DOHH2 (cell line): ENCODE results near the gene NOP16.

Experiments
- H3F3A ChIP-seq: fragments of 200-600 bp; sonication (generic), shearing (Covaris generic); 2 replicates; pipeline ENCODE4 v1.6.0; 2016; ENCODE audit warnings: antibody characterized with exemption, mild to moderate bottlenecking; ENCODE audit not compliant: control insufficient read depth, insufficient read depth
- H3K27ac ChIP-seq: fragments of 200-600 bp; sonication (generic); 2 replicates; pipeline ENCODE4 v1.5.1; 2014; ENCODE audit warnings: low read depth, mild to moderate bottlenecking, low read length, moderate library complexity
- H3K27me3 ChIP-seq: fragments of 200-600 bp; sonication (generic); 2 replicates; pipeline ENCODE4 v1.6.1; 2014; ENCODE audit warnings: mild to moderate bottlenecking, low read length, mixed read lengths; ENCODE audit not compliant: control insufficient read depth
- H3K36me3 ChIP-seq: fragments of 200-600 bp; sonication (generic); 2 replicates; pipeline ENCODE4 v1.6.1; 2014; ENCODE audit warnings: mild to moderate bottlenecking, low read length, moderate library complexity, mixed read lengths; ENCODE audit not compliant: control insufficient read depth
- H3K4me1 ChIP-seq: fragments of 200-600 bp; sonication (generic); 2 replicates; pipeline ENCODE4 v1.6.1; 2014; ENCODE audit warnings: mild to moderate bottlenecking, low read length, mixed read lengths; ENCODE audit not compliant: control insufficient read depth
- H3K4me2 ChIP-seq: fragments of 200-600 bp; sonication (generic); 2 replicates; pipeline ENCODE4 v1.6.0; 2014; ENCODE audit warnings: mild to moderate bottlenecking, low read length, moderate library complexity
- H3K4me3 ChIP-seq: fragments of 200-600 bp; sonication (generic); 2 replicates; pipeline ENCODE4 v1.5.1; 2014; ENCODE audit warnings: mild to moderate bottlenecking, low read length, mixed read lengths
- H3K79me2 ChIP-seq: fragments of 200-600 bp; sonication (generic); 2 replicates; pipeline ENCODE4 v1.6.1; 2014; ENCODE audit warnings: mild to moderate bottlenecking, low read length, mixed read lengths; ENCODE audit not compliant: control insufficient read depth
- H3K9me2 ChIP-seq: fragments of 200-600 bp; sonication (generic); replicated peaks from 2 replicates; pipeline ENCODE4 v1.6.1; 2014; ENCODE audit warnings: mild to moderate bottlenecking, low read length, mixed read lengths; ENCODE audit not compliant: control insufficient read depth
- H3K9me3 ChIP-seq: fragments of 200-600 bp; sonication (generic); 2 replicates; pipeline ENCODE4 v1.6.1; 2014; ENCODE audit warnings: antibody characterized with exemption, low read length, mixed read lengths; ENCODE audit not compliant: control insufficient read depth, insufficient read depth
- H4K20me1 ChIP-seq: fragments of 200-600 bp; sonication (generic); 2 replicates; pipeline ENCODE4 v1.6.0; 2014; ENCODE audit warnings: low read depth, mild to moderate bottlenecking, antibody characterized with exemption, low read length, moderate library complexity; ENCODE audit not compliant: control insufficient read depth, insufficient read depth
- CTCF ChIP-seq: fragments of 200-600 bp; sonication (generic); IDR thresholded peaks from one replicate; pipeline ENCODE4 v1.5.1; 2014; ENCODE audit warnings: antibody characterized with exemption, mild to moderate bottlenecking, low read depth, low read length; ENCODE audit not compliant: poor library complexity, severe bottlenecking
- EZH2phosphoT487 ChIP-seq: fragments of 200-600 bp; sonication (generic); IDR thresholded peaks from 2 replicates; pipeline ENCODE4 v1.6.1; 2017; ENCODE audit warnings: borderline replicate concordance, mild to moderate bottlenecking, antibody characterized with exemption, low read length, moderate library complexity, mixed read lengths

Gene NOP16

GRCh38 chr5:176407456-176408251 is 19.3 kb upstream of the NOP16 start:
- H3K4me3 ChIP-seq, result no peak overlapping the region
- no peaks in the 10 kb centered on the region for H3F3A ChIP-seq
- no peak overlapping the region for H3K27ac ChIP-seq
- H3K4me2 ChIP-seq, result no peak overlapping the region
- H3K9me3 ChIP-seq, result no peaks in the 10 kb centered on the region
- no peaks in the 10 kb centered on the region for H4K20me1 ChIP-seq
- no peaks in the 10 kb centered on the region for H3K27me3 ChIP-seq
- no peaks in the 10 kb centered on the region for H3K79me2 ChIP-seq
- TF ChIP-seq CTCF (no peak), EZH2phosphoT487 (no peak)
- no peaks in the 10 kb centered on the region for H3K4me1 ChIP-seq
- peaks cover 6% of the 10 kb centered on the region; the same call in 1 of the 2 replicates for H3K36me3 ChIP-seq
- no peaks in the 10 kb centered on the region for H3K9me2 ChIP-seq

- Histone ChIP-seq H3K9me2 (no peaks in the 10 kb centered on the region), H3K36me3 (peaks cover 6% of the 10 kb centered on the region; the same call in 1 of the 2 replicates), H3F3A (no peaks in the 10 kb centered on the region), H3K27me3 (no peaks in the 10 kb centered on the region), H3K27ac (no peak overlapping the region), H3K4me3 (no peak overlapping the region), H3K4me2 (no peak overlapping the region), H4K20me1 (no peaks in the 10 kb centered on the region), H3K79me2 (no peaks in the 10 kb centered on the region), H3K4me1 (no peaks in the 10 kb centered on the region), H3K9me3 (no peaks in the 10 kb centered on the region)
- TF ChIP-seq EZH2phosphoT487 (no peak), CTCF (no peak)
Measured at GRCh38 chr5:176406436-176407052, 18.1 kb upstream of the NOP16 start.

- no peaks in the 10 kb centered on the region for H4K20me1 ChIP-seq
- H3K4me2 ChIP-seq, result no peak overlapping the region
- no peaks in the 10 kb centered on the region for H3K79me2 ChIP-seq
- H3K27me3 ChIP-seq, result no peaks in the 10 kb centered on the region
- H3F3A ChIP-seq, result no peaks in the 10 kb centered on the region
- H3K4me1 ChIP-seq, result no peaks in the 10 kb centered on the region
- H3K4me3 ChIP-seq, result no peak overlapping the region
- no peak overlapping the region for H3K27ac ChIP-seq
- H3K9me2 ChIP-seq, result no peaks in the 10 kb centered on the region
- TF ChIP-seq EZH2phosphoT487 (no peak), CTCF (no peak)
- H3K36me3 ChIP-seq, result peaks cover 6% of the 10 kb centered on the region; the same call in 1 of the 2 replicates
- no peaks in the 10 kb centered on the region for H3K9me3 ChIP-seq
Measured at GRCh38 chr5:176405656-176406435, 17.4 kb upstream of the NOP16 start.
